Calu3 (cell line): ENCODE data around the gene RFTN1. TPM values are rescaled to one million over a fixed set of nuclear protein-coding genes. Genes with fewer than 3 reads are reported as not detected.

Experiments
- BruUV-seq: library from RNA; stranded (reverse); fragments of 400-500 nt; replicated peaks from 2 replicates; lab custom pipeline; 2021; lab: Mats Ljungman, UMichigan
- CTCF ChIA-PET: fragments of 300-600 bp; sonication (Branson Sonifier 250); formaldehyde crosslinking; loops from one replicate; lab custom pipeline; 2022; ENCODE audit warnings: antibody characterized with exemption; lab: Charles Lee
- DNase-seq: peaks from one replicate; pipeline ENCODE4 v3.0.0; 2022
- H3K27ac Mint-ChIP-seq: one replicate; pipeline ENCODE4 v1.8.0; 2022; ENCODE audit warnings: mixed read lengths; ENCODE audit not compliant: unreplicated experiment
- H3K27me3 Mint-ChIP-seq: one replicate; pipeline ENCODE4 v1.8.0; 2022; ENCODE audit warnings: mixed read lengths; ENCODE audit not compliant: unreplicated experiment
- H3K36me3 Mint-ChIP-seq: one replicate; pipeline ENCODE4 v1.8.0; 2022; ENCODE audit warnings: mild to moderate bottlenecking, moderate library complexity, mixed read lengths; ENCODE audit not compliant: insufficient read depth, unreplicated experiment
- H3K4me1 Mint-ChIP-seq: one replicate; pipeline ENCODE4 v1.8.0; 2022; ENCODE audit warnings: mild to moderate bottlenecking, low read depth, mixed read lengths; ENCODE audit not compliant: unreplicated experiment
- H3K4me3 Mint-ChIP-seq: one replicate; pipeline ENCODE4 v1.8.0; 2022; ENCODE audit warnings: mild to moderate bottlenecking, low read depth, moderate library complexity, mixed read lengths; ENCODE audit not compliant: unreplicated experiment
- H3K9me3 Mint-ChIP-seq: one replicate; pipeline ENCODE4 v1.8.0; 2022; ENCODE audit warnings: low read depth, mixed read lengths; ENCODE audit not compliant: unreplicated experiment
- intact Hi-C: fragments of 100-400 bp; cut with micrococcal nuclease; formaldehyde crosslinking; loops from one replicate; pipeline ENCODE4 v1.10.0; 2022; ENCODE audit not compliant: unreplicated experiment
- total RNA-seq: library from RNA; stranded (reverse); gene quantifications from 2 replicates; pipeline ENCODE4 v1.2.3, GENCODE V29; 2022
- TF ChIP-seq, protein P1 (sequence below): fragments of 200-600 bp; IDR thresholded peaks from one replicate; pipeline ENCODE4 v1.8.0; 2022; ENCODE audit warnings: antibody characterized with exemption; ENCODE audit not compliant: unreplicated experiment

The RFTN1 gene
- total RNA-seq, 1 experiment from 2014 or later = 1.6 TPM

DNA sequence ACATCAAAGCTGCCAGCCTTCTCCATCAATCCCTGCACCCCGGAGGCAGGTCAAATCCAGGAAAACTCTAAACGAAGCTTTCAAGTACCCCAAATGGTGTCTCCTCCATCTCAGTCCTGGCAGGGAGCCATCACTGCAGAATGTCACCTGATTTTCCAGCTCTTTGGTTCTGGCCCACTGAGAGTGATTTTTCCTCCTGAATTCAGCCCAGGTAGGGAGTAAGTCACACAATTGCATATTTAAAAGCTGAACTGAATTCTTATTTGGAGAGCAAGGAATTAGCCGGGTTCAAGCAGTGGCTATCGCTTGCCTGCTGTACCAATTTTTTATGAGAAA, 5.3 kb downstream of the RFTN1 start:
- Mint-ChIP-seq H3K9me3 (no peaks in the 10 kb centered on the region), H3K4me3 (no peak overlapping the region), H3K27me3 (peaks cover 66% of the 10 kb centered on the region), H3K36me3 (peaks cover 7% of the 10 kb centered on the region), H3K27ac (no peak overlapping the region), H3K4me1 (no peaks in the 10 kb centered on the region)
- DNase-seq = no peak
- BruUV-seq = no TSS peak
- CTCF ChIA-PET = no interaction called here
- intact Hi-C loops = no loop called here
- TF ChIP-seq, protein P1, sequence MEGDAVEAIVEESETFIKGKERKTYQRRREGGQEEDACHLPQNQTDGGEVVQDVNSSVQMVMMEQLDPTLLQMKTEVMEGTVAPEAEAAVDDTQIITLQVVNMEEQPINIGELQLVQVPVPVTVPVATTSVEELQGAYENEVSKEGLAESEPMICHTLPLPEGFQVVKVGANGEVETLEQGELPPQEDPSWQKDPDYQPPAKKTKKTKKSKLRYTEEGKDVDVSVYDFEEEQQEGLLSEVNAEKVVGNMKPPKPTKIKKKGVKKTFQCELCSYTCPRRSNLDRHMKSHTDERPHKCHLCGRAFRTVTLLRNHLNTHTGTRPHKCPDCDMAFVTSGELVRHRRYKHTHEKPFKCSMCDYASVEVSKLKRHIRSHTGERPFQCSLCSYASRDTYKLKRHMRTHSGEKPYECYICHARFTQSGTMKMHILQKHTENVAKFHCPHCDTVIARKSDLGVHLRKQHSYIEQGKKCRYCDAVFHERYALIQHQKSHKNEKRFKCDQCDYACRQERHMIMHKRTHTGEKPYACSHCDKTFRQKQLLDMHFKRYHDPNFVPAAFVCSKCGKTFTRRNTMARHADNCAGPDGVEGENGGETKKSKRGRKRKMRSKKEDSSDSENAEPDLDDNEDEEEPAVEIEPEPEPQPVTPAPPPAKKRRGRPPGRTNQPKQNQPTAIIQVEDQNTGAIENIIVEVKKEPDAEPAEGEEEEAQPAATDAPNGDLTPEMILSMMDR = no peak

DNA sequence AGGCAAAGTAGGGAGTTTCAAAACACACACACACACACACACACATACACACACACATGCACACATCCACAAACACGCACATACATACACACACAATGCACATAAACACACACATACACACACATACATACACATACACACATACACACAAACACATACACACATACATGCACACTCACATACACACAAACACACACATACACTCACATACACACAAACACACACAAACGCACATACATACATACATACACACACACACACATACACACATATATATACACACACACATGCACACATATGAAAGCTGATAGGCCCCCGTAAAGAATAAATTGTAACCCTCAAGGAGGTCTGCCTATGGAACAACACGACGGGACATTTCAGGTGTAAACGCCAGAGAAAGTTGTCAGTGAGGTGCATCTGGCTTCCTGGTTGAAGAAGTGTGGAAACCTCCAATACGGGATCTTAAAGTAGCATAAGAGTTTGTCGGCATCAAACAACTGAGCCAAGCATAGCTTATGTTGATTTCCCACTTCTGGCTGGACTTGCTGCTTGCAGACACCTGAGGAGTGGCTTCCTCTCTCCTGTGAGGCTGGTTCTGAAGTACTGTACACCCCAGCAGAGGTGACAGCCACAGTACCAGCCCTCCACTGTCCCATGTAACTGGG, 5.8 kb downstream of the RFTN1 start:
- DNase-seq = no peak
- Mint-ChIP-seq H3K4me1 (no peaks in the 10 kb centered on the region), H3K27me3 (peaks cover 63% of the 10 kb centered on the region), H3K36me3 (peaks cover 2% of the 10 kb centered on the region), H3K9me3 (no peaks in the 10 kb centered on the region), H3K4me3 (no peak overlapping the region), H3K27ac (no peak overlapping the region)
- CTCF ChIA-PET = no interaction called here
- intact Hi-C loops = no loop called here
- BruUV-seq = no TSS peak
- TF ChIP-seq, protein P1 = no peak

DNA sequence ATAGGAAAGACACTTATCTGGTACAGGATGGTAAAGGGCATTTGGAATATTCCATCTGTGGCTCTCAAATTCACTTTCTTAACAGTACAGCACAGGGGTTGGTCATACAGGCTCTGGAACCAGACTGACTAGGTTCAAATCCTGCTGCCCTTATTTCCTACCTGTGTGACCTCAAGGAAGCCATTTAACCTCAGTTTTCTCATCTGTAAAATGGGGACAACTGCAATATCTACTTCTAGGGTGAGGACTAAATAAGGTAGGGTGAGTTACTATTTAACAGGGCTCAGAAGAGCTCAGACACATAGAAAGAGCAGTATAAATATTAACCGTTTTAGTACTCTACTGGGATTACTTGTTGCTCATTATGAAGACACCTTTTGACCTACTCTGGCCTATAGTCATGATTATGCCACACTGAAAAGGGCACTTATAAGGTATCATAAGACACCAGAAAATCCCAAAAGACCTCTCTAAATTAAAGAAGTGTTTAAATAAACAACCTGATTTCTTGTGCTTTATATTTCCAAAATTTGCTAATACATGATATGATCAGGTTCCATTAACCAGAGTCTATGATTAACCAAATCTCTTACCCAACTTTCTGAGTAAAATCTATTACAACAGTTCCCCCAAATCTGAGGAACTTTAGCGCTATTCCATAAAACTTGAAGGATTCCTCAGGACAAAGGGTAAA, 6.5 kb downstream of the RFTN1 start:
- Mint-ChIP-seq H3K4me1 (no peaks in the 10 kb centered on the region), H3K9me3 (no peaks in the 10 kb centered on the region), H3K27me3 (peaks cover 57% of the 10 kb centered on the region), H3K4me3 (no peak overlapping the region), H3K27ac (no peak overlapping the region), H3K36me3 (no peaks in the 10 kb centered on the region)
- intact Hi-C loops = no loop called here
- no peak for DNase-seq
- CTCF ChIA-PET = no interaction called here
- TF ChIP-seq, protein P1 = no peak
- BruUV-seq = no TSS peak

DNA sequence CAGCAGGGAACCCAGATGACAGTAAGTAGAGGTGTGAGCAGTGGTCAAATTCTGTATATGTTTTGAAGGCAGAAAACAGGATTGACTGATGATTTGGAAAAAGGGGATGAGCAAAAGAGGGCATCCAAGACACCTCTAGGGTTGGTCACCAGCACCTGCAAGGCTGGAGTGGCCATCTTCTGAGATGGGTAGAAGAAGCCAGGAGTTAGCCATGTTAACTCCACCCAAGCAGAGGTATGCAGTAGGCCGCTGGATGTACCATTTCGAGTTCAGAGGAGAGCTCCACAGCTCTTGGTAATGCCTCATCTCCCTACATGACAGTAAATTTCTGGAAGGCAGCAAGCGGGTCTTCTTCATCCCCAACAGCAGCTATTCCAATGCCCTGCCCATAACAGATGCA, 7.0 kb downstream of the RFTN1 start:
- intact Hi-C loops = no loop called here
- H3K9me3 Mint-ChIP-seq = no peaks in the 10 kb centered on the region
- no peaks in the 10 kb centered on the region for H3K4me1 Mint-ChIP-seq
- CTCF ChIA-PET = no interaction called here
- H3K27me3 Mint-ChIP-seq = peaks cover 51% of the 10 kb centered on the region
- no TSS peak for BruUV-seq
- H3K27ac Mint-ChIP-seq = no peak overlapping the region
- H3K36me3 Mint-ChIP-seq = no peaks in the 10 kb centered on the region
- TF ChIP-seq, protein P1 = no peak
- no peak overlapping the region for H3K4me3 Mint-ChIP-seq
- no peak for DNase-seq
